ENCODE measurements around the gene TAF9B. TPM values are rescaled to one million over a fixed set of nuclear protein-coding genes. Genes with fewer than 3 reads are reported as not detected.

Gene TAF9B
- total RNA-seq, 1 experiment from 2014 or later: 20.2 TPM

DNA sequence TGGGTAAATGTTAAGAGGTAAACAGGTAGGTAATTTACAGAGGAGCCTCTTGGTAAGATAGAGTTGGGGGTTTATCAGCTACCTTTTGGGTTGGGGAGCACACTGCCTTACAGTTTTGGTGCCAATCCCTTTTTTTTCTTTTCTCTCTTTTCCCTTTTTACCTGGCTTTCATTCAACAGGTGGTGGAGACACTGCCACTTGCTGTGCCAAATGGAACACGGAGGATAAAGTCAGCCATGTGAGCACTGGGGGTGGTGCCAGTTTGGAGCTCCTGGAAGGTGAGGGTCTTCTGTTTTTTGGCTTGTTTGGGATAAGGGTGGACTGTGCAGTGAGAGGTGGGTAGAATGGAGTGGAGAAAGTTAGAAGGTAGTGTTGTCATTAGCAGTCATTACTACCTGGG is 14.3 kb downstream of the TAF9B start:
- H3K27me3 Mint-ChIP-seq (ENCODE audit: low read depth): no peaks in the 10 kb centered on the region
- H3K36me3 Mint-ChIP-seq: peaks cover 73% of the 10 kb centered on the region
- ATAC-seq (no peak), DNase-seq (ENCODE audit: low spot score) (no peak)
- no peaks in the 10 kb centered on the region for H3K9me3 Mint-ChIP-seq
- ChIA-PET POLR2A (no interaction called here), CTCF (no interaction called here)
- no peak overlapping the region for H3K27ac Mint-ChIP-seq
- no peak for TF ChIP-seq ZNF317 (CRISPR knock-in tag; IDR thresholded peaks at IDR 0.05; ENCODE audit: borderline replicate concordance, low read depth)
- TF ChIP-seq, protein P1, sequence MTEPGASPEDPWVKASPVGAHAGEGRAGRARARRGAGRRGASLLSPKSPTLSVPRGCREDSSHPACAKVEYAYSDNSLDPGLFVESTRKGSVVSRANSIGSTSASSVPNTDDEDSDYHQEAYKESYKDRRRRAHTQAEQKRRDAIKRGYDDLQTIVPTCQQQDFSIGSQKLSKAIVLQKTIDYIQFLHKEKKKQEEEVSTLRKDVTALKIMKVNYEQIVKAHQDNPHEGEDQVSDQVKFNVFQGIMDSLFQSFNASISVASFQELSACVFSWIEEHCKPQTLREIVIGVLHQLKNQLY (CRISPR knock-in tag; IDR thresholded peaks at IDR 0.05): no peak
- TF ChIP-seq PRRX2 (CRISPR knock-in tag; IDR thresholded peaks at IDR 0.05): no peak
- no peak for TF ChIP-seq CREM (CRISPR knock-in tag; IDR thresholded peaks at IDR 0.05)
- no peak for TF ChIP-seq JAZF1 (CRISPR knock-in tag; IDR thresholded peaks at IDR 0.05)
- no peak for TF ChIP-seq ZNF416 (CRISPR knock-in tag; IDR thresholded peaks at IDR 0.05)
- H3K4me3 Mint-ChIP-seq: no peak overlapping the region
- no peaks in the 10 kb centered on the region for H3K4me1 Mint-ChIP-seq

GRCh38 chrX:78124307-78124706 is 15.1 kb downstream of the TAF9B start:
- ATAC-seq (no peak), DNase-seq (ENCODE audit: low spot score) (no peak)
- H3K27me3 Mint-ChIP-seq (ENCODE audit: low read depth): no peaks in the 10 kb centered on the region
- ChIA-PET CTCF (no interaction called here), POLR2A (no interaction called here)
- H3K27ac Mint-ChIP-seq: no peak overlapping the region
- no peak overlapping the region for H3K4me3 Mint-ChIP-seq
- H3K4me1 Mint-ChIP-seq: peaks cover 3% of the 10 kb centered on the region; the same call in 1 of the 2 replicates
- H3K9me3 Mint-ChIP-seq: no peaks in the 10 kb centered on the region
- H3K36me3 Mint-ChIP-seq: peaks cover 79% of the 10 kb centered on the region
- TF ChIP-seq PRRX2 (CRISPR knock-in tag; IDR thresholded peaks at IDR 0.05) (no peak), TCF7 (CRISPR knock-in tag; IDR thresholded peaks at IDR 0.05; ENCODE audit: low read depth) (no peak), CTCF (IDR thresholded peaks at IDR 0.05) (no peak), E2F4 (CRISPR knock-in tag; IDR thresholded peaks at IDR 0.05; ENCODE audit: borderline replicate concordance, low read depth) (no peak), ERG (CRISPR knock-in tag; IDR thresholded peaks at IDR 0.05) (no peak), ZSCAN18 (CRISPR knock-in tag; IDR thresholded peaks at IDR 0.05) (no peak), KAT7 (CRISPR knock-in tag; IDR thresholded peaks at IDR 0.05; ENCODE audit: borderline replicate concordance) (no peak), AR (CRISPR knock-in tag; IDR thresholded peaks at IDR 0.05) (no peak), USF1 (CRISPR knock-in tag; IDR thresholded peaks at IDR 0.05) (no peak), SOX15 (CRISPR knock-in tag; IDR thresholded peaks at IDR 0.05) (no peak), GRHL2 (CRISPR knock-in tag; IDR thresholded peaks at IDR 0.05; ENCODE audit: insufficient replicate concordance, severe bottlenecking) (no peak), RELA (CRISPR knock-in tag; IDR thresholded peaks at IDR 0.05; ENCODE audit: borderline replicate concordance) (no peak), ZNF396 (CRISPR knock-in tag; IDR thresholded peaks at IDR 0.05; ENCODE audit: borderline replicate concordance) (no peak), ZNF263 (CRISPR knock-in tag; IDR thresholded peaks at IDR 0.05; ENCODE audit: low read depth) (no peak)
- TF ChIP-seq, protein P2, sequence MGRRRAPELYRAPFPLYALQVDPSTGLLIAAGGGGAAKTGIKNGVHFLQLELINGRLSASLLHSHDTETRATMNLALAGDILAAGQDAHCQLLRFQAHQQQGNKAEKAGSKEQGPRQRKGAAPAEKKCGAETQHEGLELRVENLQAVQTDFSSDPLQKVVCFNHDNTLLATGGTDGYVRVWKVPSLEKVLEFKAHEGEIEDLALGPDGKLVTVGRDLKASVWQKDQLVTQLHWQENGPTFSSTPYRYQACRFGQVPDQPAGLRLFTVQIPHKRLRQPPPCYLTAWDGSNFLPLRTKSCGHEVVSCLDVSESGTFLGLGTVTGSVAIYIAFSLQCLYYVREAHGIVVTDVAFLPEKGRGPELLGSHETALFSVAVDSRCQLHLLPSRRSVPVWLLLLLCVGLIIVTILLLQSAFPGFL (CRISPR knock-in tag; IDR thresholded peaks at IDR 0.05; ENCODE audit: borderline replicate concordance): no peak
- TF ChIP-seq, protein P3, sequence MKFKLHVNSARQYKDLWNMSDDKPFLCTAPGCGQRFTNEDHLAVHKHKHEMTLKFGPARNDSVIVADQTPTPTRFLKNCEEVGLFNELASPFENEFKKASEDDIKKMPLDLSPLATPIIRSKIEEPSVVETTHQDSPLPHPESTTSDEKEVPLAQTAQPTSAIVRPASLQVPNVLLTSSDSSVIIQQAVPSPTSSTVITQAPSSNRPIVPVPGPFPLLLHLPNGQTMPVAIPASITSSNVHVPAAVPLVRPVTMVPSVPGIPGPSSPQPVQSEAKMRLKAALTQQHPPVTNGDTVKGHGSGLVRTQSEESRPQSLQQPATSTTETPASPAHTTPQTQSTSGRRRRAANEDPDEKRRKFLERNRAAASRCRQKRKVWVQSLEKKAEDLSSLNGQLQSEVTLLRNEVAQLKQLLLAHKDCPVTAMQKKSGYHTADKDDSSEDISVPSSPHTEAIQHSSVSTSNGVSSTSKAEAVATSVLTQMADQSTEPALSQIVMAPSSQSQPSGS (CRISPR knock-in tag; IDR thresholded peaks at IDR 0.05; ENCODE audit: borderline replicate concordance, low read depth): no peak

Data from WTC11 (cell line).